Stimulated activated CD4-positive, alpha-beta T cell treated with anti-CD3 and anti-CD28 coated beads, Interleukin-4, amount 100 ng/mL, for 48 hours (primary cell): ENCODE results near the gene CDH18.

Source experiments
- DNase-seq, 2 donors: peaks; one replicate each; pipeline ENCODE4 v3.0.0-alpha.2; 2020; ENCODE audit warnings: low read depth in 2 of 2

Gene CDH18

DNA sequence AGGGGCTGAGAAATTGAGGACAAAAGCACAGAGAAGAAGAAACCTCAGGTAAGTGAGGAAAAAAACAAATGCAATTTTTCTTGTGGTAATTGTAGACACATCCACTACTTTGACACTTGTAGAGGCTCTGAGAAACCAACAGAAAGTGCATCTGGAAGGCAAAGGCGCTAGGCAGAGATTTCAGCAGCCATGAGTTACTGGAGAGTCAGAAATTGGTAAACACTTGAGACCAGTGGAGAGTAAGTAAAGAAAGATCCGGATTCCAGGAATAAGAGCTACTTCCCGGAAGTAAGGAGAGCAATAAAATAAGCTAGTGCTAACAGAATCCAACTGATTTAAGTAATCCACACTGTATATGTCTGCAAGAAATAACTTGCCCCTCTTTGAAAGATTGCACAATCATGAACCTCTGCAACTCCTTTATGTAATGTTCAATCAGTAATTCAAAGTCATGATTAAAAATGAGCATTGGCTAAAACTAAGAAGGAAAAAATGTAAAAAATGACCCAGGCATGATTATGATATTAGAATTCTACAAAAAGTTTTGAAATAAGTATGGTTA is 382.1 kb downstream of the CDH18 start:
- no peak for DNase-seq

DNA sequence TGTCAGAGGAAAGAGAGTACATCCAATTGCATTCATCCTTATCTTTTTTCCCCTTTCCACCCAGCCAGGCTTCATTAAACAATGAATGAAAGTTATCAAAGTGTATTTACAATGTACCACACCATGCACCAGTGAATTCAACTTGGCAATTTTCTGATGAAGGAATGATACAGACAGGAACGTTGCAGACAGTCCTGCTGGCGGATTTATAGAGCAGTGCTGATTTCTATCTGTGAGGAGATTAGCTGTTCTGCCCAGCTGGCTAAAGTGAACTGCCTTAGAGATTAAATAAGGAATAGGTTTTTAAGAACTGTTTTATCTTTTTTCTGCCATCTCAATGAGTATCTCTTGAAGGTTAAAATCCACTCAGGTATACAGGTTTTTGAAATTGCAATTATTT is 403.9 kb downstream of the CDH18 start:
- DNase-seq = no peak

DNA sequence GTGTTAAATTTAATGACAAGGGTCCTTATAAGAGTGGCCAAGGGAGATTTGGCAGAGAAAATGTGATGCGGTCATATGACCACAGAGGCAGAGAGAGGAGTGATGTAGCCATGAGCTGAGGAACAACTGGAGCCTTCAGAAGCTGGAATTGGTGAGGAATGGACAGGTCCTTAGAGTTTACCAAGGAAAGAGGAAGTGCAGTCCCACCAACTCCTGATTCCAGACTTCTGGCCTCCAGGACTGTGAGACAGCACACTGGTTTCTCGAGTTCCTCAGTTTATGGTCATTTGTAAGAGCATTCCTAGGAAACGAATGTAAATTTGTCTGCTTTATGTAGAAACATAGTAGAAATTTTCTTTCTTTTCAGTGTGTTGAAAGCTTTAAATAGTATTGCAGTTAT is 410.1 kb downstream of the CDH18 start:
- DNase-seq = no peak

GRCh38 chr5:19568004-19568403 is 420.0 kb downstream of the CDH18 start:
- DNase-seq = no peak

- DNase-seq = no peak
These were observed 422.5 kb downstream of the CDH18 start for GRCh38 chr5:19565466-19565865.

DNA sequence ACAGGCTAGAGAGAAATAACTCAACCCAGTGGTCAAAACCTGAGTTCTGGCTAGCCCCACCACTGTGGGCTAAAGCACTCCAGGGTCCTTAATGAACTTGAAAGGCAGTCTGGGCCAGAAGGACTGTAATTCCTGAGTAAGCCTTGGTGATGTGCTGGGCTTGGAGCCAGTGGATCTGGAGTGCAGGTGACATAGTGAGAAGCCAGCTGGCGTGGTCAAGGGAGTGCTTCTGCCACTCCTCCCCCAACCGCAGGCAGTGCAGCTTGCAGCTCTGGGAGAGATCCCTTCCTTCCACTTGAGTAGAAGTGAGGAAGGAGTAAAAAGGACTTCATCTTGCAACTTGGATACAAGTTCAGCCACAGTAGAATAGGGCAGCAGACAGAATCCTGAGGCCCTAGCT is 424.0 kb downstream of the CDH18 start:
- no peak for DNase-seq

- no peak for DNase-seq
These were observed 432.1 kb downstream of the CDH18 start for GRCh38 chr5:19555876-19556275.

DNA sequence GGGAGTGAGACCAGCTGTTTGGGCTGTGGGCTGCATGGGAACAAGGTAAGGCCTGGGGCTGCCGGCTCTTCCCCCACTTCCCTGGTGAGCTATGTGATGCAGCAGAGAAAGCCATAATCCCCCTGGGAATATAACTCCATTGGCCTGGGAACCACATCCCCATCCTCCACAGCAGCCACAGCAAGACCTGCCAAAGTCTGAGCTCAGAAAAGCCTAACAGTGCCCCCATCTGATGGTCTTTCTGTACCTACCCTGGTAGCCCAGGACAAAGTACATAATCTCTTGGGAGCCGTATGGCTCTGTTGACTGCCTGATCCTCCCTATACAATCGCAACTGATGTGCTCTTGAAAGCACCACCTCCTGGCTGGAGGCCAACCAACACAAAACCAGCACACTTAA is 432.6 kb downstream of the CDH18 start:
- DNase-seq = no peak

- no peak for DNase-seq
These were observed 433.5 kb downstream of the CDH18 start for GRCh38 chr5:19554524-19554923.

- no peak for DNase-seq
These were observed 440.4 kb downstream of the CDH18 start for GRCh38 chr5:19547640-19548039.

- no peak for DNase-seq
These were observed 441.5 kb downstream of the CDH18 start for GRCh38 chr5:19546521-19546920.

DNA sequence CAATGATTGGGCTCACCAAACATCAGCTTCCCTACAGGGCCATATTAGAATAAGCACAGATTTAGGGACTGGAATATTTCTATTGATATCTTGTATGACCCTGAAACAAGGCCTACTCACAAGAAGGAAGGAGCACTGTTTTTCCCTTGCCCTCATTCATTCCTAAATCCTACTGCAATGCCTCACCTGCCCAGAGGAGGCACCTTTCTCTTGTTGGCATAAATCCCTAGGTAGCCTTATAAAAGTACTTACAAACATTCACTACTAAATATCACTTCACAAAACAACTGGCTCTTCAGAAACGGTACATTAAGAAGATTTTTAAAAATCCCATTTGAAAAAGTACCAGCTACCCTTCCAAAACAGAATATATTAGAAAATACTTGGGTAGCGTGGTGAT is 449.4 kb downstream of the CDH18 start:
- DNase-seq = no peak

DNA sequence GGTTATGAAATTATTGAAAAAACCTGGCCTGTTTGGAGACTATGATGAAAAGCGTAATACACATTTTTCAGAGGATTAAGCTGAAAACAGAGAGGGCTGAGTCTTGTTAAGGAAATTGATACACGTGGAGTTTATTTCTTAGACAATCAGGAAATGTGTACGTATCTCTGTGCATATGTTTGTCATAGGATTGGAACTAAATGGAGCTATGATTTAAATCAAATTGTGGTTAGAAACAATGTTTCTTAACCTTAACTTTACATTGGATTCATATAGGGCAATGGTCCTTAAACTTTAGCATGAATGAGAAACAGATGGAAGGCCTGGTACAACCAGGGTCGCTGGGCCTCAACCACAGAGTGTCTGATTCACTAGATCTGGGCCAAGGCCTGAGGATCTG is 451.6 kb downstream of the CDH18 start:
- no peak for DNase-seq

DNA sequence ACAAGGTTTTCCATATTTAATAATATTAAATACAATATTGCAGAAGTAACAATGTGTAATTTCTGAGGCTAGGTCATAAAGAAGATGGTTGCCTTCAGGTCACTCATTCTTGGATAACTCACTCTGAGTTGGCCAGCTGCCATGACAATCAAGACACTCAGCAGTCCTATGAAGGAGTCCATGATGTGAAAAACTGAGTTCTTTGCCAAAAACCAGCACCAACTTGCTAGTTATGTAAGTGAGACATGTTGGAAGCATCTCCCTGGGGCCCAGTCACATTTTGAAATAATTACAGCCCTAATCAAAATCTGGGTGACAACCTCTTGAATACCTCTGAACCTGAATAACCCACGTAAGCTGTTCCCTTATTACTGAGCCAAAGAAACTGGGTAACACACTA is 453.2 kb downstream of the CDH18 start:
- no peak for DNase-seq

GRCh38 chr5:19532936-19533335 is 455.1 kb downstream of the CDH18 start:
- no peak for DNase-seq

DNA sequence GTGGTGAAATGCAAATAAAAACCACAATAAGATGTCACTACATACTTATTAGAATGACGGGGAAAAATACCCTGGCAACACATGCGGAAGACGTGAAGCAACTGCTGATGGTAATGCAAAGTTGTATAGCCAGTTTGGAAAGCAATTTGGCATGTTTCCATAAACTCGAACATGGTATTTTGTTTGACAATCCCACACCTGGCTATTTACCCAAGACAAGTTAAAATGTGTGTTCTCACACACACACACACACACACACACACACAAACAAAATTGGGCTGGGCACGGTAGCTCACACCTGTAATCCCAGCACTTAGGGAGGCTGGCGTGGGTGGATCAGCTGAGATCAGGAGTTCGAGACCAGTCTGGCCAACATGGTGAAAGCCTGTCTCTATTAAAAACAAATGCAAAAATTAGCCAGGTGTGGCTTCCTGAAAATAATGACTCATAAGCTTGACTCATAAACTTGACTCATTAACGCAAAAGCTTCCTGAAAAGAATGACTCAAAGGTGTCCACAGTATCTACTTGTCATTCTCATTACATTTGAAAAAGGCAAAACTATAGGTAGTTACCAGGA is 456.5 kb downstream of the CDH18 start:
- no peak for DNase-seq

GRCh38 chr5:19519448-19519847 is 468.6 kb downstream of the CDH18 start:
- no peak for DNase-seq

GRCh38 chr5:19498852-19499251 is 489.1 kb downstream of the CDH18 start:
- no peak for DNase-seq

DNA sequence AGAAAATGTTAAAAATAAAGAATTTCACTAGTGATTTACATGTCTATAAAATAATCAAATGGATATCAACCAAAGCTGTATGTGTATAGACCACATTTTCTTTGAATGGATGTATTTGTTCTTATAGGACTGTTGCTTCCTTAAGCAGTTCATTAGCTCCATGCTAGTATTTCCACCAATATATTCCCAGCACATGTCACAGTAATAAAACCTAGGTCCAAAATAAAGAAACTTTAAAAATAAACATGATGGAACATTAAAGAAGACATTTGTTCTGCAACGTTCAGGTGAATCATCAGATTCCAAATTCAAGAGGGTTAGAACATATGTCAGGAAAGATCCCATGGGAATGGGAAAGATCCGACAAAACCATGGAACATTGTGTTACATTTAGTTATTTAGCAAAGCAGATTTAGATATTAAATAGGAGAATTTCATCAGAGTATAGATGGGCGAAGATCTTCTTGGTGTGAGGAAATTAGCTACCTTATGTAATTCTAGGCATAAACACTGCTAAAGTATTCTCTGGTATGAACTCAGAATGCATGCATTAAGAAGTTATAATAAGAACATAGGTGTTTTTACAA is 490.7 kb downstream of the CDH18 start:
- no peak for DNase-seq

DNA sequence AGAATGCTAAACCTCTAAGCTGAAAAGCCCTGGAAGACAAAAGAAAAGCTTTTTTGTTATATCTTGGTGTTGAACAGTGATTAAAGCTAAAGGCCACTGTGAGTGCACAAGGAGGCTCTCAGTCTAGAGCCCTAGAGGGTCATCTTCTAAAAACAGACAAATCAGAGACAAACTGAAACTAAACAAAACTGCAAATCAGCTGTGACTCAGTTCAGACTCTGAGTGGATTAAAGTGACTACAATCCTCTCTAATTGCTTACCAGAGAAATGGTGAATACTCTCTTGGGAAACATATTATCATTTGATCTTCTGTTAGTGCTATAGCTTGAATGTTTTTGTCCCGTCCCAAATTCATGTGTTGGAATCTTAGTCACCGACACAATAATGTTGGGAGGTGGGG is 491.9 kb downstream of the CDH18 start:
- DNase-seq = no peak

GRCh38 chr5:19492861-19493260 is 495.1 kb downstream of the CDH18 start:
- DNase-seq = no peak

DNA sequence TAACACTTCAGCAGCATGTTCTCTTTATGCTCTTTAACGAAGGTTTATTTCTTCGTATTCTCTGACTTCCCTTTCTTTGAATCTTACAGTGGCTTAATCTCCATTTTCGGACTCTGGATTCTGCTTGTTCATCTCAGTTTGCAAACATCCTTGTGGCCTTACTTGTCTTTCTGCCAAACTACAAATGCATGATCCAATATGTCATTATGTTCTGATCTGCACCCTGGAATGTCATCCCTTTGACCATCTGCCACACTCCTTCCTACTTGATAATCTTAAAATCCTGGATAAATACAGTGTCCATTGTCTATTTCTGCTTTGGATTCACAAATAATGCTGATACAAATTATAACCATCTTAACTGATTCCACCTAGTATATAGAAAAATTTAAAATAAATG is 499.2 kb downstream of the CDH18 start:
- DNase-seq = no peak

- no peak for DNase-seq
These were observed 500.5 kb downstream of the CDH18 start for GRCh38 chr5:19487480-19487879.

DNA sequence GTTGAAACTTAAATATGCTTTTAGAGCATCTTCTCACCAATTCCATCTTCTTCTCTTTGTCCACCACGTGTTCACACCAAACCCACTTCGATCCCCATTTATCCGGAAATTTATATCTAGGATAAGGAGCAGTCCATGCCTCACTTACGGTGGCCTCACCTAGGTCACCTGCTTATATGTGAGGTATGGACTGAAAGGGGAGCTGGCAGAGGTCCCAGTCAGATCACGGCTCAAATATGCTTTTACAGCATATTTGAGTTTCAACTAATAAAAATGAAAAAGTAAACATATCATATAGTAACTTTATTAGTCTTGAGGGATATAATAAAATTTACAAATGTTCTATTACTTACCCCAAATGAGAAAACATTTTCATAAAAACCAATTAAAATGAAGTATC is 508.4 kb downstream of the CDH18 start:
- no peak for DNase-seq
